ENCODE data around the gene SPIB.

Gene SPIB

GRCh38 chr19:50475736-50476223 is 57.0 kb downstream of the SPIB start:
- H3K27me3 ChIP-seq (ENCODE audit: control insufficient read depth, low read length): peaks cover 6% of the 10 kb centered on the region; the same call in 1 of the 2 replicates
- no peak overlapping the region for H3K27ac ChIP-seq (ENCODE audit: low read depth, low read length)
- no peak for TF ChIP-seq CTCF (IDR thresholded peaks at IDR 0.05; ENCODE audit: low read depth, low read length, poor library complexity, severe bottlenecking)
- TF ChIP-seq EZH2phosphoT487 (IDR thresholded peaks at IDR 0.05; ENCODE audit: borderline replicate concordance, low read length): no peak
- H3K9me2 ChIP-seq (replicated peaks; ENCODE audit: control insufficient read depth, low read length): no peaks in the 10 kb centered on the region
- peaks cover 5% of the 10 kb centered on the region; the same call in 1 of the 2 replicates for H3K9me3 ChIP-seq (ENCODE audit: control insufficient read depth, insufficient read depth, low read length)
- H3K4me3 ChIP-seq (ENCODE audit: low read length): peak overlapping the region; percentile 98
- peaks cover 5% of the 10 kb centered on the region; the same call in 1 of the 2 replicates for H3F3A ChIP-seq (ENCODE audit: control insufficient read depth, insufficient read depth)
- H3K4me2 ChIP-seq (ENCODE audit: low read length): no peak overlapping the region
- H4K20me1 ChIP-seq (ENCODE audit: control insufficient read depth, insufficient read depth, low read depth, low read length): peaks cover 11% of the 10 kb centered on the region
- H3K4me1 ChIP-seq (ENCODE audit: control insufficient read depth, low read length): peaks cover 10% of the 10 kb centered on the region
- H3K79me2 ChIP-seq (ENCODE audit: control insufficient read depth, low read length): peaks cover 40% of the 10 kb centered on the region
- peaks cover 35% of the 10 kb centered on the region for H3K36me3 ChIP-seq (ENCODE audit: control insufficient read depth, low read length)

GRCh38 chr19:50476224-50476906 is 57.6 kb downstream of the SPIB start, which contains the start of the genes EMC10 and GARIN5A:
TSS of gene EMC10 (plus strand) at chr19:50476507. CDS start at chr19:50476545, 38 bp downstream.
TSS of gene GARIN5A (minus strand) at chr19:50476848. CDS start at chr19:50476388, 460 bp downstream.
- Histone ChIP-seq H3K4me1 (ENCODE audit: control insufficient read depth, low read length) (peaks cover 10% of the 10 kb centered on the region), H4K20me1 (ENCODE audit: control insufficient read depth, insufficient read depth, low read depth, low read length) (peaks cover 11% of the 10 kb centered on the region), H3K9me3 (ENCODE audit: control insufficient read depth, insufficient read depth, low read length) (peaks cover 5% of the 10 kb centered on the region; the same call in 1 of the 2 replicates), H3K36me3 (ENCODE audit: control insufficient read depth, low read length) (peaks cover 41% of the 10 kb centered on the region), H3K9me2 (replicated peaks; ENCODE audit: control insufficient read depth, low read length) (no peaks in the 10 kb centered on the region), H3K27ac (ENCODE audit: low read depth, low read length) (peak within 1 kb of the TSS; percentile 80), H3K79me2 (ENCODE audit: control insufficient read depth, low read length) (peaks cover 40% of the 10 kb centered on the region), H3F3A (ENCODE audit: control insufficient read depth, insufficient read depth) (peaks cover 5% of the 10 kb centered on the region; the same call in 1 of the 2 replicates), H3K4me2 (ENCODE audit: low read length) (peak within 1 kb of the TSS; percentile 88), H3K27me3 (ENCODE audit: control insufficient read depth, low read length) (peaks cover 6% of the 10 kb centered on the region; the same call in 1 of the 2 replicates), H3K4me3 (ENCODE audit: low read length) (peak within 1 kb of the TSS; percentile 98)
- TF ChIP-seq EZH2phosphoT487 (IDR thresholded peaks at IDR 0.05; ENCODE audit: borderline replicate concordance, low read length) (no peak), CTCF (IDR thresholded peaks at IDR 0.05; ENCODE audit: low read depth, low read length, poor library complexity, severe bottlenecking) (no peak)

- Histone ChIP-seq H3K27ac (ENCODE audit: low read depth, low read length) (peak overlapping the region; percentile 80), H3K4me2 (ENCODE audit: low read length) (peak overlapping the region; percentile 88), H3K79me2 (ENCODE audit: control insufficient read depth, low read length) (peaks cover 40% of the 10 kb centered on the region)
Measured at GRCh38 chr19:50476907-50477238, 58.1 kb downstream of the SPIB start.

More at GRCh38 chr19:50476907-50477238, 58.1 kb downstream of the SPIB start:
- H3K4me3 ChIP-seq (ENCODE audit: low read length): peak overlapping the region; percentile 98
- H3K36me3 ChIP-seq (ENCODE audit: control insufficient read depth, low read length): peaks cover 46% of the 10 kb centered on the region
- H3K9me2 ChIP-seq (replicated peaks; ENCODE audit: control insufficient read depth, low read length): no peaks in the 10 kb centered on the region
- peaks cover 2% of the 10 kb centered on the region; the same call in 1 of the 2 replicates for H3F3A ChIP-seq (ENCODE audit: control insufficient read depth, insufficient read depth)
- peaks cover 11% of the 10 kb centered on the region for H4K20me1 ChIP-seq (ENCODE audit: control insufficient read depth, insufficient read depth, low read depth, low read length)
- TF ChIP-seq CTCF (IDR thresholded peaks at IDR 0.05; ENCODE audit: low read depth, low read length, poor library complexity, severe bottlenecking) (no peak), EZH2phosphoT487 (IDR thresholded peaks at IDR 0.05; ENCODE audit: borderline replicate concordance, low read length) (no peak)
- H3K4me1 ChIP-seq (ENCODE audit: control insufficient read depth, low read length): peaks cover 10% of the 10 kb centered on the region
- H3K27me3 ChIP-seq (ENCODE audit: control insufficient read depth, low read length): peaks cover 6% of the 10 kb centered on the region; the same call in 1 of the 2 replicates
- peaks cover 5% of the 10 kb centered on the region; the same call in 1 of the 2 replicates for H3K9me3 ChIP-seq (ENCODE audit: control insufficient read depth, insufficient read depth, low read length)
